Measurements from ENCODE around the gene ALKBH6. TPM values are rescaled to one million over a fixed set of nuclear protein-coding genes. Genes with fewer than 3 reads are reported as not detected.

ALKBH6 gene
- total and polyA plus RNA-seq, 2 of the 13 experiments (the other 11 are each of a cell fraction or from before 2014, with no cell fraction given) = 13.7 to 18.1 TPM

DNA sequence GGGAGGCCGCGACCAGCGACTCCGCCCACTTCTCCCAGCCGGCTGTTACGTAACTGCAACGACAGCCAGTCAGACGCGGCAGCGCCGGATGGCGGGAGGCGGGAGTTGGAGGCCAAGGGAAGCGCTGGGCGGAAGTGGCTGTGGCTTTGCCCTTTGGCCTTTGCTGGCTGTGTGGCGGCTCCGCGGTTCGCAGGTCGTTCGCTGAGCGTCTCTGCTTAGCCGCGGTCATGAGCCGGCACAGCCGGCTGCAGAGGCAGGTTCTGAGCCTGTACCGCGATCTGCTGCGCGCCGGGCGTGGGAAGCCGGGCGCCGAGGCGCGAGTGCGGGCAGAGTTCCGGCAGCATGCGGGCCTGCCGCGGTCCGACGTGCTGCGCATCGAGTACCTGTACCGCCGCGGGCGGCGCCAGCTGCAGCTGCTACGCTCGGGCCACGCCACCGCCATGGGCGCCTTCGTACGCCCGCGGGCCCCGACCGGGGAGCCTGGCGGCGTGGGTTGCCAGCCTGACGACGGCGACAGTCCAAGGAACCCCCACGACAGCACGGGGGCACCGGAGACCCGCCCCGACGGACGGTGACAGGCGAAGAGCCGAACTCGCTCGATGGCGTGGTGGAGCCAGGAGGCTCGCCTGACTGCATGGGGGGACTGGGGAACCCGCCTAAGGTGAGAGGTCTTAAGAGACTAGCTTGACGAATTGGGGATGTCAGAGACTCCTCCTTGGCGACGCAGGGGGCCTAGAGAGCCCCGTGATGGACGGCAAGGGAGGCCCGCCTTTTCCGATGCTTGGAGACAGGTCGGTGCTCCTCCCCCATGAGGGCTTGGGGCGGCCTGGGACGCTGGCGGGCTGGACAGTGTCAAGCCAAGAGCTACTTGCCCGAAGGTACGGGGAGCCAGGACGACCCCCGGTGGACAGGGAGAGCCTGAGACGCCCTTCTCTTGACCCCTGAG lies 18.7 kb downstream of the ALKBH6 start, which contains the start of gene SDHAF1 (continued):
- TF ChIP-seq ZNF414 (CRISPR knock-in tag; IDR thresholded peaks at IDR 0.05) (no peak), TOE1 (CRISPR knock-in tag; IDR thresholded peaks at IDR 0.05) (no peak), ZSCAN9 (CRISPR knock-in tag; IDR thresholded peaks at IDR 0.05; ENCODE audit: borderline replicate concordance) (peak; percentile 60; the same call in 1 of the 2 replicates), ZBTB7B (CRISPR knock-in tag; IDR thresholded peaks at IDR 0.05) (no peak), SIX1 (CRISPR knock-in tag; IDR thresholded peaks at IDR 0.05; ENCODE audit: borderline replicate concordance) (no peak), ZNF788 (CRISPR knock-in tag; IDR thresholded peaks at IDR 0.05; ENCODE audit: borderline replicate concordance) (peak; percentile 91; the same call in 1 of the 2 replicates), ZIK1 (CRISPR knock-in tag; IDR thresholded peaks at IDR 0.05; ENCODE audit: borderline replicate concordance, low read depth) (peak; percentile 91), ZBTB49 (CRISPR knock-in tag; IDR thresholded peaks at IDR 0.05; ENCODE audit: borderline replicate concordance) (no peak), ZNF569 (CRISPR knock-in tag; IDR thresholded peaks at IDR 0.05; ENCODE audit: borderline replicate concordance) (no peak), TMF1 (CRISPR knock-in tag; IDR thresholded peaks at IDR 0.05; ENCODE audit: low read depth) (no peak; the same call in 1 of the 2 replicates), ZNF572 (CRISPR knock-in tag; IDR thresholded peaks at IDR 0.05) (no peak), SMAD3 (CRISPR knock-in tag; IDR thresholded peaks at IDR 0.05) (no peak), ZXDC (CRISPR knock-in tag; IDR thresholded peaks at IDR 0.05) (peak; percentile 50; the same call in 1 of the 2 replicates), YY1 (IDR thresholded peaks at IDR 0.05; ENCODE audit: insufficient read depth, insufficient replicate concordance, low read depth, low read length) (peak; percentile 57)
- TF ChIP-seq, protein P1, sequence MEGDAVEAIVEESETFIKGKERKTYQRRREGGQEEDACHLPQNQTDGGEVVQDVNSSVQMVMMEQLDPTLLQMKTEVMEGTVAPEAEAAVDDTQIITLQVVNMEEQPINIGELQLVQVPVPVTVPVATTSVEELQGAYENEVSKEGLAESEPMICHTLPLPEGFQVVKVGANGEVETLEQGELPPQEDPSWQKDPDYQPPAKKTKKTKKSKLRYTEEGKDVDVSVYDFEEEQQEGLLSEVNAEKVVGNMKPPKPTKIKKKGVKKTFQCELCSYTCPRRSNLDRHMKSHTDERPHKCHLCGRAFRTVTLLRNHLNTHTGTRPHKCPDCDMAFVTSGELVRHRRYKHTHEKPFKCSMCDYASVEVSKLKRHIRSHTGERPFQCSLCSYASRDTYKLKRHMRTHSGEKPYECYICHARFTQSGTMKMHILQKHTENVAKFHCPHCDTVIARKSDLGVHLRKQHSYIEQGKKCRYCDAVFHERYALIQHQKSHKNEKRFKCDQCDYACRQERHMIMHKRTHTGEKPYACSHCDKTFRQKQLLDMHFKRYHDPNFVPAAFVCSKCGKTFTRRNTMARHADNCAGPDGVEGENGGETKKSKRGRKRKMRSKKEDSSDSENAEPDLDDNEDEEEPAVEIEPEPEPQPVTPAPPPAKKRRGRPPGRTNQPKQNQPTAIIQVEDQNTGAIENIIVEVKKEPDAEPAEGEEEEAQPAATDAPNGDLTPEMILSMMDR (CRISPR knock-in tag; IDR thresholded peaks at IDR 0.05) = peak; percentile 31
- TF ChIP-seq, protein P2, sequence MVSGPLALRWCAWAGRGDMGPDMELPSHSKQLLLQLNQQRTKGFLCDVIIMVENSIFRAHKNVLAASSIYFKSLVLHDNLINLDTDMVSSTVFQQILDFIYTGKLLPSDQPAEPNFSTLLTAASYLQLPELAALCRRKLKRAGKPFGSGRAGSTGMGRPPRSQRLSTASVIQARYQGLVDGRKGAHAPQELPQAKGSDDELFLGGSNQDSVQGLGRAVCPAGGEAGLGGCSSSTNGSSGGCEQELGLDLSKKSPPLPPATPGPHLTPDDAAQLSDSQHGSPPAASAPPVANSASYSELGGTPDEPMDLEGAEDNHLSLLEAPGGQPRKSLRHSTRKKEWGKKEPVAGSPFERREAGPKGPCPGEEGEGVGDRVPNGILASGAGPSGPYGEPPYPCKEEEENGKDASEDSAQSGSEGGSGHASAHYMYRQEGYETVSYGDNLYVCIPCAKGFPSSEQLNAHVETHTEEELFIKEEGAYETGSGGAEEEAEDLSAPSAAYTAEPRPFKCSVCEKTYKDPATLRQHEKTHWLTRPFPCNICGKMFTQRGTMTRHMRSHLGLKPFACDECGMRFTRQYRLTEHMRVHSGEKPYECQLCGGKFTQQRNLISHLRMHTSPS (CRISPR knock-in tag; IDR thresholded peaks at IDR 0.05; ENCODE audit: low read depth) = no peak

Measured in HepG2 (cell line).